Stimulated activated memory B cell treated with anti-CD40 and anti-IgM and Interleukin-4, amounts not matched to agents 10 μg/mL and 1 μg/mL and 100 μg/mL, for 72 hours (primary cell): ENCODE data around the gene ANKRD55.
"Not testable (repeated sequence)": the region's sequence is repeated elsewhere in the genome, so short reads cannot be mapped to it uniquely, and the experiment has no call there.

Source experiments
- ATAC-seq: fragments of 150-1000 bp; cut with Tn5 transposase; 2 replicates; pipeline ENCODE4 v1.10.0; 2021
- H3K27ac Mint-ChIP-seq: one replicate; pipeline ENCODE4 v1.8.0; 2022; ENCODE audit warnings: mild to moderate bottlenecking, mixed read lengths
- H3K27me3 Mint-ChIP-seq: one replicate; pipeline ENCODE4 v1.8.0; 2022; ENCODE audit warnings: mixed read lengths
- H3K36me3 Mint-ChIP-seq: one replicate; pipeline ENCODE4 v1.8.0; 2022; ENCODE audit warnings: mixed read lengths
- H3K4me1 Mint-ChIP-seq: one replicate; pipeline ENCODE4 v1.8.0; 2022; ENCODE audit warnings: mixed read lengths
- H3K4me3 Mint-ChIP-seq: one replicate; pipeline ENCODE4 v1.8.0; 2022; ENCODE audit warnings: mild to moderate bottlenecking, moderate library complexity, mixed read lengths
- H3K9me3 Mint-ChIP-seq: one replicate; pipeline ENCODE4 v1.8.0; 2022; ENCODE audit warnings: mixed read lengths

The ANKRD55 gene

GRCh38 chr5:56203936-56204335 is 29.2 kb downstream of the ANKRD55 start:
- not testable (repeated sequence) for H3K4me3 Mint-ChIP-seq, ATAC-seq, H3K27ac Mint-ChIP-seq, H3K36me3 Mint-ChIP-seq, H3K27me3 Mint-ChIP-seq, H3K9me3 Mint-ChIP-seq
- H3K4me1 Mint-ChIP-seq, result peaks cover 20% of the 10 kb centered on the region

DNA sequence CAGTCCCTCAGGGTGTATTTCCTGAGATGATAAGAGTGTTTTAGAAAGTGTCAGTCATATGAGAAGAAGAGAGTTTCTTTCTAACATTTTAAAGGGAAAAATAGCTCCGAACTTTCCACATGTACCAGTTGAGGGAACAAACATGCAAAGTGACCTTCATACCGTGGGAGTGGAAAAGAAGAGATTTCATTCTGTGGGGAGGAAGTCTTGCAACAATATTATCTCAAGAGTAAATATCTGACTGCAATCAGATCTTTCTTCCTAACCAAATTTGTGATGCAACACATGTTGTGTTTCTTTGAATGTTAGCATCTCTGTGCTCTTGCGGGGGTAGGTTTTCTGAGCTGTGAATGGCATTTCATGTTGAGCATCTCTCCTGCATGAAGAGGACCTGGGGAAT is 30.6 kb downstream of the ANKRD55 start:
- Mint-ChIP-seq H3K36me3 (no peaks in the 10 kb centered on the region), H3K4me3 (no peak overlapping the region), H3K4me1 (peaks cover 20% of the 10 kb centered on the region), H3K9me3 (no peaks in the 10 kb centered on the region), H3K27me3 (no peaks in the 10 kb centered on the region), H3K27ac (no peak overlapping the region)
- ATAC-seq, result no peak

- H3K27me3 Mint-ChIP-seq, ATAC-seq, H3K36me3 Mint-ChIP-seq, H3K9me3 Mint-ChIP-seq, H3K4me3 Mint-ChIP-seq: not testable (repeated sequence)
- Mint-ChIP-seq H3K27ac (peak overlapping the region; percentile 9), H3K4me1 (peaks cover 20% of the 10 kb centered on the region)
Observed at GRCh38 chr5:56201762-56202261, 31.3 kb downstream of the ANKRD55 start.

DNA sequence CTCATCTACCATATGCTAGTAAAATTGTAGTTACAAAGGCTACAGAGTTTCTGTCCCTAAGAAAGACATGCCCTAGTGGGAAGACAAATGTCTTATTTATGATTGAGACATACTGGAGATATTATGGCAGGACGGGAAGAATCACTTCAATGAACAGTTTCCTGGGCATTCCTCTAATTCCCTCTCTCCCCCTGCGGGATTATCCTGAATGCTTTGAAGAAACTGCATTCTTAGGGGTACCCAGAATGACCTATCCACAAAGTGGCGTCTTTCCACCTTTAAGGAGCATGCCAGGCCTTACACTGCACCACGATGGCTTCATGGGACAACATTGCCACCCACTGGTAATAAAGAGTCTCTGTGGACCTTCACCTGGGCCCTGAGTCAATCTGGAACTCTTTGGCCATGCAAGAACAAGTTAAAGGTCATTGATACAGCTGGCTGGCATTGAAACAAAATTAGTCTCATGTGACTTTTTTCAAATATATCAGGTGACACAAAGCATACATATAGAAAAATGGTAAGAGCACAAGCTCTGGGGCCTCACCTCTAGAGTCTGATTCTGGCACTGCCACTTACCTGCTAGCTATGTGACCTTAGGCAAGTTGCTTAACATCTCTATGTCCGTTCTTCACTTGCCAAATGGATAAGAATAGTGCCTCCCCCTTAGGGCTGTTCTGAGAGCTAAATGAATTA is 32.0 kb downstream of the ANKRD55 start:
- Mint-ChIP-seq H3K27me3 (no peaks in the 10 kb centered on the region), H3K4me3 (no peak overlapping the region), H3K4me1 (peaks cover 20% of the 10 kb centered on the region), H3K36me3 (no peaks in the 10 kb centered on the region), H3K9me3 (no peaks in the 10 kb centered on the region), H3K27ac (peak overlapping the region; percentile 9)
- ATAC-seq, result peak; percentile 98

- no peak overlapping the region for H3K27ac Mint-ChIP-seq
- no peaks in the 10 kb centered on the region for H3K36me3 Mint-ChIP-seq
- no peak overlapping the region for H3K4me3 Mint-ChIP-seq
- no peaks in the 10 kb centered on the region for H3K27me3 Mint-ChIP-seq
- no peaks in the 10 kb centered on the region for H3K9me3 Mint-ChIP-seq
- ATAC-seq, result no peak
- peaks cover 5% of the 10 kb centered on the region for H3K4me1 Mint-ChIP-seq
Observed at GRCh38 chr5:56195016-56195415, 38.1 kb downstream of the ANKRD55 start.

DNA sequence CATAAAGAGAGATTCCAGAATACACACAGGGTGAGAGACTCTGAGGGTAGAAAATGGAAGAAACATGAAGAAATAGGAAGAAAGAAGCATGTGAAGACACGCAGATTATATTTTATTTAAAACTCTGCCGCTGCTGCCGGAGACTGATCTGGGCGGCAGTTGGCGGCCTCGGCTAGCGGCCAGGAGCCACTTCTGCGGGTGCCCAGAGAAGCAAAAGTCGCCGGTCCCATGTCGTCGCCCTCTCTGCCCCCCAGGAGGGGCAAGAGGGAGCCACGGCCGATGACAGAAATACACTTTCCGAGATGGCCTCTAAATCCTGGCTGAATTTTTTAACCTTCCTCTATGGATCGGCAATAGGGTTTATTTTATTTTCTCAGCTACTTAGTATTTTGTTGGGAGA is 40.9 kb downstream of the ANKRD55 start:
- ATAC-seq, result no peak
- Mint-ChIP-seq H3K4me1 (peaks cover 5% of the 10 kb centered on the region), H3K27ac (no peak overlapping the region), H3K27me3 (no peaks in the 10 kb centered on the region), H3K36me3 (no peaks in the 10 kb centered on the region), H3K4me3 (no peak overlapping the region), H3K9me3 (no peaks in the 10 kb centered on the region)

DNA sequence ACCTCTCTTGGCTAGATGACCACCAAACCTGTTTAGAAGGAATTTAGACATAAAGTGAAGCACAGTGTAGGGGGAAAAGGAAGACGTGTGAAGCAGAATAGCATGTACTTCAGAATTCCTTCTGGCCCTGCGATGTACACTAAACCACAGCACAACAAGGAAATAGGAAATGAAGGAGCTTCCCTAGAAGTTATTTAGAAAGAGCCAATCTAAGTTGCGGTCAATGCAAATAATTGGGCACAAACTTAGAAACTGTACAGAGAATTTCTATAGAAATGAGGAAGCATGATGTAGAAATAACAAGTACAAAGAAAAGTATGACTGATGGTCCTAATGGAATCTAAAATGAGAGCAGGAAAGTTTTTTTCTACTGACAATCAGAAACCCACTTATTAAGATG is 41.5 kb downstream of the ANKRD55 start:
- Mint-ChIP-seq H3K27me3 (no peaks in the 10 kb centered on the region), H3K4me1 (peaks cover 5% of the 10 kb centered on the region), H3K4me3 (no peak overlapping the region), H3K9me3 (no peaks in the 10 kb centered on the region), H3K36me3 (no peaks in the 10 kb centered on the region), H3K27ac (no peak overlapping the region)
- ATAC-seq, result no peak

DNA sequence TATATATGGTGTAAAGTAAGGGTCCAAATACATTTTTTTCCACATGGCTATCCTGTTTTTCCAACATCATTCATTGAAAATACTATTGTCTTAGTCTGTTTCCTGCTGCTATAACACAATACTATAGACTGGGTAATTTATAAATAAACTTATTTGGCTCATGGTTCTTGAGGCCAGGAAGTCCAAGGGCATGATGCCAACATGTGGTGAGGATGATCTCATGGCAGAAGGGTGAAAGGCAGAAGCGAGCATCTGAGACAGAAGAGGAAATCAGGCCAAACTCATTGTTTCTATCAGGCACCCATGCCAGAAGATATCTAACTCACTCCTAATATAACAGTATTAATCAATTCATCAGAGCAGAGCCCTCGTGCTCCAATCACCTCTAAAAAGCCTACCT is 42.6 kb downstream of the ANKRD55 start:
- no peak for ATAC-seq
- Mint-ChIP-seq H3K9me3 (no peaks in the 10 kb centered on the region), H3K27me3 (no peaks in the 10 kb centered on the region), H3K4me1 (peaks cover 5% of the 10 kb centered on the region), H3K27ac (no peak overlapping the region), H3K4me3 (no peak overlapping the region), H3K36me3 (no peaks in the 10 kb centered on the region)

GRCh38 chr5:56185768-56186311 is 47.3 kb downstream of the ANKRD55 start:
- Mint-ChIP-seq H3K27ac (no peak overlapping the region), H3K4me1 (no peaks in the 10 kb centered on the region), H3K9me3 (no peaks in the 10 kb centered on the region), H3K36me3 (no peaks in the 10 kb centered on the region), H3K4me3 (no peak overlapping the region), H3K27me3 (peaks cover 32% of the 10 kb centered on the region)
- no peak for ATAC-seq

DNA sequence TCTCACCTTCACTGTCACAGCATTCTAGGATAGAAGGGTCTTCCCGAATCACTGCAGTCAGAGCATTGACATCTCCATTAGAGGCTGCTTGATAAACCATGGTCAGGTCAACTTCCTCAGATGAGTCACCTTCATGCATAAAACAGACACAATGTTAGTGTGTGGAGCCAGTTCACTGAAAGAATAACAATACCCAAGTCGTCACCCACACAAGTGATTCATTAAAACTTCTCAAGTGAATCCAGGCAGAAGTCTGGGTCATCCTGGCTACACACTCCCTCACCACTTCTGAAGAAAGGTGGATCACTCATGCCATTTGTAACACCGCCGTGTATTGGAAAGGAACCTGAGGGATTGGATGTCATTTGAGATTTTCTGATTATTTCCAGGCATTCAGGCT is 49.6 kb downstream of the ANKRD55 start:
- Mint-ChIP-seq H3K4me3 (no peak overlapping the region), H3K9me3 (no peaks in the 10 kb centered on the region), H3K4me1 (no peaks in the 10 kb centered on the region), H3K27me3 (peaks cover 32% of the 10 kb centered on the region), H3K36me3 (no peaks in the 10 kb centered on the region), H3K27ac (no peak overlapping the region)
- ATAC-seq, result peak; percentile 60

- Mint-ChIP-seq H3K27me3 (peaks cover 53% of the 10 kb centered on the region), H3K9me3 (no peaks in the 10 kb centered on the region), H3K4me3 (no peak overlapping the region), H3K36me3 (no peaks in the 10 kb centered on the region), H3K27ac (no peak overlapping the region), H3K4me1 (no peaks in the 10 kb centered on the region)
- no peak for ATAC-seq
Observed at GRCh38 chr5:56179442-56179841, 53.7 kb downstream of the ANKRD55 start.

DNA sequence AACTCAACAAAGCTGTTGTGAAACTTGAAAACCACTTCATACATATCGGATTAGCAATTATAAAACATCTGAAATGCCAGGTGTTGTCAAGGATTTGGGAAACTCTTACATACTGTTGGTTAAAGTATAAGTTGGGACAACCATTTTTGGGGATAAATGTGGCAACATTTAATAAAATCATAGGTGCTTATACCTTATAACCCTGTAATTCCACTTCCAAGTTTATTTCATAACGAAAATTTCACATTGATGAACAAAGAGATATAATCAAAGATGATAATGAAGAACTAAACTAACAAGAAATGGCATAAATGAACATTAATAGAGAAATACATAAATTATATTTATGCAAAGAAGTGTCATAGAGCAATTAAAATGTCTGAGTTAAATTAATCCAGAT is 54.3 kb downstream of the ANKRD55 start:
- no peaks in the 10 kb centered on the region for H3K4me1 Mint-ChIP-seq
- peaks cover 53% of the 10 kb centered on the region for H3K27me3 Mint-ChIP-seq
- H3K36me3 Mint-ChIP-seq, result no peaks in the 10 kb centered on the region
- no peak for ATAC-seq
- no peak overlapping the region for H3K27ac Mint-ChIP-seq
- no peaks in the 10 kb centered on the region for H3K9me3 Mint-ChIP-seq
- no peak overlapping the region for H3K4me3 Mint-ChIP-seq

- H3K27me3 Mint-ChIP-seq, result peaks cover 51% of the 10 kb centered on the region
- no peak overlapping the region for H3K4me3 Mint-ChIP-seq
Observed at GRCh38 chr5:56176871-56177533, 56.1 kb downstream of the ANKRD55 start.

GRCh38 chr5:56176155-56176798 is 56.9 kb downstream of the ANKRD55 start:
- no peaks in the 10 kb centered on the region for H3K9me3 Mint-ChIP-seq
- no peaks in the 10 kb centered on the region for H3K36me3 Mint-ChIP-seq
- H3K4me1 Mint-ChIP-seq, result no peaks in the 10 kb centered on the region
- H3K27me3 Mint-ChIP-seq, result peaks cover 53% of the 10 kb centered on the region
- H3K4me3 Mint-ChIP-seq, result no peak overlapping the region
- H3K27ac Mint-ChIP-seq, result no peak overlapping the region
- no peak for ATAC-seq

More at GRCh38 chr5:56176871-56177533, 56.1 kb downstream of the ANKRD55 start:
- no peak for ATAC-seq
- Mint-ChIP-seq H3K4me1 (no peaks in the 10 kb centered on the region), H3K27ac (no peak overlapping the region), H3K36me3 (no peaks in the 10 kb centered on the region), H3K9me3 (no peaks in the 10 kb centered on the region)

- H3K4me3 Mint-ChIP-seq, result no peak overlapping the region
- H3K27me3 Mint-ChIP-seq, result peaks cover 61% of the 10 kb centered on the region
- no peaks in the 10 kb centered on the region for H3K4me1 Mint-ChIP-seq
- ATAC-seq, result no peak
- no peaks in the 10 kb centered on the region for H3K9me3 Mint-ChIP-seq
- no peak overlapping the region for H3K27ac Mint-ChIP-seq
- no peaks in the 10 kb centered on the region for H3K36me3 Mint-ChIP-seq
Observed at GRCh38 chr5:56175488-56175887, 57.6 kb downstream of the ANKRD55 start.
